Measurements from ENCODE around the gene MAN1A1. TPM values are rescaled to one million over a fixed set of nuclear protein-coding genes. Genes with fewer than 3 reads are reported as not detected.
A peak's percentile ranks its signal among the peaks of the same experiment; 100 is the strongest.

Gene MAN1A1
- total and polyA plus RNA-seq, 2 of the 4 experiments (the other 2 are of a cell fraction) = 5.9 to 6.4 TPM

GRCh38 chr6:119328892-119329793, 20.4 kb downstream of the MAN1A1 start:
- Histone ChIP-seq H3K18ac (ENCODE audit: low read depth, low read length) (no peak overlapping the region), H3K14ac (replicated peaks; ENCODE audit: low read depth, low read length) (no peak overlapping the region), H2BK120ac (ENCODE audit: low read depth, low read length) (no peak overlapping the region), H2AK9ac (replicated peaks; ENCODE audit: low read depth, low read length, poor library complexity) (no peak overlapping the region), H2BK5ac (ENCODE audit: low read depth, low read length, poor library complexity, severe bottlenecking) (no peak overlapping the region), H3K9ac (ENCODE audit: low read depth, low read length) (no peak overlapping the region), H3K4ac (ENCODE audit: low read depth, low read length) (no peak overlapping the region), H2AFZ (replicated peaks; ENCODE audit: low read length, poor library complexity) (no peak overlapping the region), H3K9me3 (ENCODE audit: control insufficient read depth, insufficient read depth, low read length) (no peaks in the 10 kb centered on the region), H4K91ac (ENCODE audit: insufficient read depth, low read depth, low read length) (no peak overlapping the region), H3K56ac (ENCODE audit: extremely low read depth, insufficient read depth, low read length) (no peak overlapping the region), H2AK5ac (ENCODE audit: low read depth, low read length) (no peak overlapping the region), H3K27me3 (ENCODE audit: control insufficient read depth, insufficient read depth, low read length) (no peaks in the 10 kb centered on the region), H2BK20ac (ENCODE audit: low read depth, low read length) (no peak overlapping the region), H4K5ac (ENCODE audit: low read depth, low read length) (no peak overlapping the region), H4K8ac (ENCODE audit: low read depth in 2 of 2, low read length in 2 of 2) (no peak overlapping the region), H3K79me1 (ENCODE audit: low read depth in 1 of 2, low read length in 2 of 2) (peaks cover 0 to 4% of the 10 kb centered on the region in 2 experiments; a peak in 1 of 4 replicates), H3K27ac (ENCODE audit: insufficient read depth, low read length) (no peak overlapping the region), H3K23ac (ENCODE audit: low read depth, low read length) (no peak overlapping the region), H2BK15ac (ENCODE audit: low read depth, low read length) (no peak overlapping the region), H3K4me1 (ENCODE audit: control insufficient read depth, insufficient read depth, low read length) (no peaks in the 10 kb centered on the region), H3K4me2 (ENCODE audit: low read depth, low read length) (no peak overlapping the region), H3K36me3 (ENCODE audit: control insufficient read depth, insufficient read depth, low read length) (peaks cover 5% of the 10 kb centered on the region), H3K4me3 (ENCODE audit: insufficient read depth, low read depth, low read length) (no peak overlapping the region), H3K9me1 (ENCODE audit: insufficient read depth, low read length) (no peaks in the 10 kb centered on the region; the same call in 1 of the 2 replicates), H4K20me1 (ENCODE audit: insufficient read depth, low read length) (no peaks in the 10 kb centered on the region)
- in situ Hi-C loops (cut with MboI; ENCODE audit: low sequenced_read_pairs) (no loop called here), intact Hi-C loops (cut with micrococcal nuclease) (no loop called here), dilution Hi-C loops (cut with HindIII; ENCODE audit: low sequenced_read_pairs, unreplicated experiment) (no loop called here)
- ATAC-seq (ENCODE audit: low read depth) = peak; percentile 46
- ChIA-PET POLR2A (ENCODE audit: unreplicated experiment) (no interaction called here), CTCF (no interaction called here)
- TF ChIP-seq RFX5 (IDR thresholded peaks at IDR 0.05; ENCODE audit: low read depth, low read length) = no peak
- no peak for TF ChIP-seq MXI1 (IDR thresholded peaks at IDR 0.05; ENCODE audit: borderline replicate concordance, low read depth, low read length)
- TF ChIP-seq RAD21 (IDR thresholded peaks at IDR 0.05; ENCODE audit: low read length) = no peak
- TF ChIP-seq CTCF (conservative IDR thresholded peaks at IDR 0.05; ENCODE audit: low read depth, low read length) = no peak
- TF ChIP-seq FOS (IDR thresholded peaks at IDR 0.05; ENCODE audit: low read depth, low read length) = no peak
- BruUV-seq (replicated peaks) = no TSS peak
- 90% methylated on average over 2 of the region's 4 CpGs; no CpG with 5 or more reads in 1 of the 2 experiments for WGBS, 2 experiments (ENCODE audit: extremely low coverage in 2 of 2, insufficient read length in 1 of 2)
- no peak for DNase-seq
